Esophagus muscularis mucosa (tissue), 4 donors: ENCODE results near the gene DMAP1. TPM values are rescaled to one million over a fixed set of nuclear protein-coding genes. Genes with fewer than 3 reads are reported as not detected.

Experiments used
- DNase-seq: peaks from one replicate; pipeline ENCODE4 v3.0.0-alpha.2; 2017; ENCODE audit errors: extremely low spot score
- H3K27ac ChIP-seq, 4 donors: fragments of 200-600 bp; sonication (generic); replicated peaks in 1 of 4; 1 replicate in 3 of 4; 2 replicates in 1 of 4; pipeline ENCODE4 v1.5.1; 2016 to 2019; ENCODE audit warnings: mild to moderate bottlenecking in 1 of 4
- H3K27me3 ChIP-seq, 4 donors: fragments of 200-600 bp; sonication (generic); one replicate each; pipeline versions ENCODE4 v1.5.1 to v1.6.0; 2016 to 2019
- H3K36me3 ChIP-seq, 4 donors: fragments of 200-600 bp; sonication (generic); one replicate each; pipeline ENCODE4 v1.5.1; 2016 to 2019
- H3K4me1 ChIP-seq, 4 donors: fragments of 200-600 bp; sonication (generic); one replicate each; pipeline ENCODE4 v1.5.1; 2016 to 2019
- H3K4me3 ChIP-seq, 4 donors: fragments of 200-600 bp; sonication (generic); 1 replicate in 2 of 4; 2 replicates in 2 of 4; pipeline ENCODE4 v1.5.1; 2016 to 2019; ENCODE audit warnings: mild to moderate bottlenecking in 4 of 4, moderate library complexity in 1 of 4
- H3K9me3 ChIP-seq, 4 donors: fragments of 200-600 bp; sonication (generic); 1 replicate in 3 of 4; 2 replicates in 1 of 4; pipeline ENCODE4 v1.5.1; 2016 to 2019
- EP300 ChIP-seq: sonication (generic); formaldehyde crosslinking; IDR thresholded peaks from one replicate; pipeline ENCODE4 v1.6.1; 2017; ENCODE audit warnings: antibody characterized with exemption
- POLR2A ChIP-seq: fragments of 450-650 bp; IDR thresholded peaks from one replicate; pipeline ENCODE4 v1.6.1; 2017; ENCODE audit warnings: antibody characterized with exemption, moderate library complexity, mild to moderate bottlenecking, low read depth
- POLR2AphosphoS5 ChIP-seq, 2 donors: sonication (generic); formaldehyde crosslinking; IDR thresholded peaks; one replicate each; pipeline ENCODE4 v1.6.1; 2017; ENCODE audit warnings: antibody characterized with exemption in 2 of 2
- WGBS: methylation state at CpG from one replicate; pipeline ENCODE4 v1.1.5; 2018; 5-methylcytosine and 5-hydroxymethylcytosine counted together
- intact Hi-C: fragments of 100-400 bp; cut with DNase I; formaldehyde crosslinking; loops from one replicate; pipeline ENCODE4 v1.15.1; 2023
- total RNA-seq, 4 donors: library from RNA; depleted of rRNA; stranded (reverse); fragments of >200 nt; gene quantifications; one replicate each; pipeline versions ENCODE4 v1.1.0 to v1.2.1, GENCODE V29; 2016
- TF ChIP-seq, protein P1 (sequence below), 3 experiments: fragments of 200-600 bp in 2 of 3; fragments of 450-650 bp in 1 of 3; sonication (generic) in 2 of 3; IDR thresholded peaks; one replicate each; pipeline ENCODE4 v1.5.1; 2017 to 2019; ENCODE audit warnings: antibody characterized with exemption in 3 of 3, mild to moderate bottlenecking in 2 of 3, moderate library complexity in 1 of 3

Gene DMAP1
- total RNA-seq, 4 donors from 2014 or later: 24.0 to 34.6 (median 30.4) TPM

DNA sequence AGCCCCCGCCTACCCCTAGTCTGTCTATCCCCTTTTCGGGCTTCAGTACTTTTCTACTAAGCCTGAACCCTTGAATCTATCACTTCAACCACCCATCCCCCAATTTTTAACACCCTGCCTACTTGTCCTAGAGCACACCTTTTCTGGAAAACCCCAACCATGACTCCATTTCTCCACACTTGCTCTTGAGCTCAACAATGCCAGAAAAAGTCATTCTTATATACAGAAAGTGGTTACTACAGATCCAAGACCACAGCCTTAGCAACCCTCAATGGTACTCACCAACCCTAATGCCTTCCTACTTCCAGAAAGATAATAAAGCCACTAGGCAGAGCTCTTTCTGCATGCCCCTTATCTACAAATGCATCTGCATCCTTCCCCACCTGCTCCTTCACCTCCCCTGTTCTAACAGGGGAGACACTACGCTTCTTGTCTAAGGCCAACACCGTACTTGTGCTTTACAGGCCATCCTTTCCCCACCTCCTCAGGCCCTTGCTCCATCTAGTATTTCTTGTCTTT, 41.2 kb downstream of the DMAP1 start:
- 95% methylated on average over 4 of the region's 4 CpGs for WGBS
- Histone ChIP-seq H3K27me3 (no peaks in the 10 kb centered on the region), H3K36me3 (peaks cover 0 to 26% (median 6%) of the 10 kb centered on the region in 4 donors), H3K27ac (no peak overlapping the region), H3K9me3 (no peaks in the 10 kb centered on the region), H3K4me3 (no peak overlapping the region), H3K4me1 (peaks cover 0 to 6% (median 0%) of the 10 kb centered on the region in 4 donors)
- no peak for DNase-seq
- intact Hi-C loops: no loop called here
- TF ChIP-seq EP300: no peak
- TF ChIP-seq POLR2A: no peak
- TF ChIP-seq, protein P1, sequence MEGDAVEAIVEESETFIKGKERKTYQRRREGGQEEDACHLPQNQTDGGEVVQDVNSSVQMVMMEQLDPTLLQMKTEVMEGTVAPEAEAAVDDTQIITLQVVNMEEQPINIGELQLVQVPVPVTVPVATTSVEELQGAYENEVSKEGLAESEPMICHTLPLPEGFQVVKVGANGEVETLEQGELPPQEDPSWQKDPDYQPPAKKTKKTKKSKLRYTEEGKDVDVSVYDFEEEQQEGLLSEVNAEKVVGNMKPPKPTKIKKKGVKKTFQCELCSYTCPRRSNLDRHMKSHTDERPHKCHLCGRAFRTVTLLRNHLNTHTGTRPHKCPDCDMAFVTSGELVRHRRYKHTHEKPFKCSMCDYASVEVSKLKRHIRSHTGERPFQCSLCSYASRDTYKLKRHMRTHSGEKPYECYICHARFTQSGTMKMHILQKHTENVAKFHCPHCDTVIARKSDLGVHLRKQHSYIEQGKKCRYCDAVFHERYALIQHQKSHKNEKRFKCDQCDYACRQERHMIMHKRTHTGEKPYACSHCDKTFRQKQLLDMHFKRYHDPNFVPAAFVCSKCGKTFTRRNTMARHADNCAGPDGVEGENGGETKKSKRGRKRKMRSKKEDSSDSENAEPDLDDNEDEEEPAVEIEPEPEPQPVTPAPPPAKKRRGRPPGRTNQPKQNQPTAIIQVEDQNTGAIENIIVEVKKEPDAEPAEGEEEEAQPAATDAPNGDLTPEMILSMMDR (IDR thresholded peaks at IDR 0.05): no peak
- no peak for TF ChIP-seq POLR2AphosphoS5 (IDR thresholded peaks at IDR 0.05)

DNA sequence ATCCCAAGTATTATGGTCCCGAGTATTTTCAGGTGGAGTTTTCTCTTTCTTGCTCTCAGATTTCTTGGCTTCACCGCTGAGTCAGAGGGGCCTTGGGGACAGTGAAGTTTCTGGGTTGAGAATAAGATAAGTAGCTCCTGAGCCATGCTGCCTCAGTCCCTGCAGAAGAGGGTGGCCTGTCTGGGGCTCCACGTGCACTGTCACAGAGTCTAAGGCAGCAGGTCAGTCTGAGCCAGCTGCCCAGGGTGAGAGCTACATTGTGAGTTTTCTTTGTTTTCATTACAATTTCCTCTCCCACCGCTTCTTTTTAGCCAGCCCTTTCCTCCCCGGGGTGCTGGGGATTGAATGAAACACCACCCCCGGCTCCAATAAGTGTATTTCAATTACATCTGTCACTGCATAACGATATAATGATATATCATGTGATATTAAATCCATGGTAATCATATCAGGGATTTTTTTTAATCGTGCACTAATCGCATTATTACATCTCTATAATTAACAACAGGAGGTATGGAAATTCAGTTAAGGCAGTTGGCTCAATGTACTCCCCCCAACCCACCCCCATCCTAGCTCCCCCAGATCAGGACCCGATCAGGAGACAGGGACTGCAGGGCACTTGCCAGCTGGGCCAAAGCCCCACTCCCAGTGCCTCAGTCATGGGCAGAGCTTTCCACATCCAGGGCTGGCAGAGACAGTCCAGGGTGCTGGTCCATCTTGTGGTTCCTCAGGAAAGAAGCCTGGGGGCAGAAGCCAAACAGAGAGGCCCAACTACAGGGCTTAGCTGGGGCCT, 43.7 kb downstream of the DMAP1 start:
- TF ChIP-seq, protein P1 (IDR thresholded peaks at IDR 0.05): no peak
- TF ChIP-seq POLR2A: no peak
- H3K4me1 ChIP-seq: no peaks in the 10 kb centered on the region
- no peaks in the 10 kb centered on the region for H3K9me3 ChIP-seq
- H3K27me3 ChIP-seq: no peaks in the 10 kb centered on the region
- DNase-seq: no peak
- no peak overlapping the region for H3K4me3 ChIP-seq
- intact Hi-C loops: no loop called here
- peaks cover 0 to 15% (median 6%) of the 10 kb centered on the region in 4 donors for H3K36me3 ChIP-seq
- no peak overlapping the region for H3K27ac ChIP-seq
- 79% methylated on average over 10 of the region's 10 CpGs for WGBS

DNA sequence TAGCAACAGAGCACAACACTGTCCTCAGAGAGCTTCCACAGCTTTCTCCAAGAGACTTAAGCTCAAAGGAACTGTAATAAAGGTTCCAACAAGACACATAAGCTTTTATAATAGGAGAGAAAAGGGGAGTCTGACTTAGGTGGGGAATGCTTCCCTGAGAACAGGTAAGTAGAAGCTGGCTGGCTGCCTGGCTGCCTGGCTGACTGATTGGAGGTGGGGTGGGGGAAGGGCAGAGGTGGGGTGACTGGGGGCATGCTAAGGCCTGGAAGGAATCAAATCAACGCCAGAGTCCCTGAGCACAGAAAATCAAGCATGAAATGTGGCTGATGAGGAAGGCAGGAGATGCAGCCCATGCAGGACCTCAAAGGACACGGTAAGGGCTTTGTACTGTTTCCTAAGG, 45.8 kb downstream of the DMAP1 start:
- no peak overlapping the region for H3K4me3 ChIP-seq
- no peaks in the 10 kb centered on the region for H3K9me3 ChIP-seq
- no peaks in the 10 kb centered on the region for H3K27me3 ChIP-seq
- intact Hi-C loops: no loop called here
- H3K36me3 ChIP-seq: peaks cover 0 to 15% (median 6%) of the 10 kb centered on the region in 4 donors
- H3K27ac ChIP-seq: no peak overlapping the region
- no peak for DNase-seq
- H3K4me1 ChIP-seq: peaks cover 0 to 3% (median 0%) of the 10 kb centered on the region in 4 donors
- 92% methylated on average over 2 of the region's 2 CpGs for WGBS
- TF ChIP-seq EP300 (no peak), POLR2A (no peak), POLR2AphosphoS5 (IDR thresholded peaks at IDR 0.05) (no peak)
- TF ChIP-seq, protein P1 (IDR thresholded peaks at IDR 0.05): no peak

DNA sequence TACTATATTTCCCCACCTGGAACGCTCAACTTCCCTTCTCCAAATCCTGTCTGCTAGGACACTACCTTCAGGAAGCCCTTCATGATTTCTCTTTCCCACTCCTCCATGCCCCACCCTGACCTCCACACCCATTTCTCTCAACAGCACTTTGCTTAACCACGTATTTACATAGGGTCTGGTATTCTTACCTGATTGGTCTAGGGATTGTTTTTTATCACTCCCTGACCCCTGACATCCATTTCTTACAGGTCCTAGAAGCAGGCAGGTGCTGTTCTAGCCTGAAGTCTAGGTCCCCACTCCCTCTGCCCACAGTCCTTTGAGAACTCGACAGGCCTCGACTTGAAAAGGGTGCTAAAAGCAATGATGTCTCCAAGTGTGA, 47.5 kb downstream of the DMAP1 start:
- H3K27ac ChIP-seq: no peak overlapping the region
- H3K4me3 ChIP-seq: no peak overlapping the region
- peaks cover 0 to 3% (median 0%) of the 10 kb centered on the region in 4 donors for H3K4me1 ChIP-seq
- H3K27me3 ChIP-seq: no peaks in the 10 kb centered on the region
- peaks cover 0 to 11% (median 5%) of the 10 kb centered on the region in 4 donors for H3K36me3 ChIP-seq
- H3K9me3 ChIP-seq: no peaks in the 10 kb centered on the region
- no peak for DNase-seq
- no peak for TF ChIP-seq POLR2AphosphoS5 (IDR thresholded peaks at IDR 0.05)
- no peak for TF ChIP-seq EP300
- TF ChIP-seq, protein P1 (IDR thresholded peaks at IDR 0.05): no peak
- no peak for TF ChIP-seq POLR2A
- WGBS: 79% methylated on average over 4 of the region's 4 CpGs
- intact Hi-C loops: no loop called here
